IPS-18c (cell line): ENCODE measurements around the gene MTHFD2.

Experiments
- H3K4me3 ChIP-seq: 2 replicates; pipeline ENCODE4 v1.7.0; 2013; ENCODE audit warnings: low read depth, mild to moderate bottlenecking, low read length, moderate library complexity; ENCODE audit not compliant: insufficient read depth
- H3K9me3 ChIP-seq: one replicate; pipeline ENCODE4 v1.6.1; 2013; ENCODE audit warnings: mild to moderate bottlenecking, low read length, moderate library complexity; ENCODE audit not compliant: control insufficient read depth, insufficient read depth

Gene MTHFD2

DNA sequence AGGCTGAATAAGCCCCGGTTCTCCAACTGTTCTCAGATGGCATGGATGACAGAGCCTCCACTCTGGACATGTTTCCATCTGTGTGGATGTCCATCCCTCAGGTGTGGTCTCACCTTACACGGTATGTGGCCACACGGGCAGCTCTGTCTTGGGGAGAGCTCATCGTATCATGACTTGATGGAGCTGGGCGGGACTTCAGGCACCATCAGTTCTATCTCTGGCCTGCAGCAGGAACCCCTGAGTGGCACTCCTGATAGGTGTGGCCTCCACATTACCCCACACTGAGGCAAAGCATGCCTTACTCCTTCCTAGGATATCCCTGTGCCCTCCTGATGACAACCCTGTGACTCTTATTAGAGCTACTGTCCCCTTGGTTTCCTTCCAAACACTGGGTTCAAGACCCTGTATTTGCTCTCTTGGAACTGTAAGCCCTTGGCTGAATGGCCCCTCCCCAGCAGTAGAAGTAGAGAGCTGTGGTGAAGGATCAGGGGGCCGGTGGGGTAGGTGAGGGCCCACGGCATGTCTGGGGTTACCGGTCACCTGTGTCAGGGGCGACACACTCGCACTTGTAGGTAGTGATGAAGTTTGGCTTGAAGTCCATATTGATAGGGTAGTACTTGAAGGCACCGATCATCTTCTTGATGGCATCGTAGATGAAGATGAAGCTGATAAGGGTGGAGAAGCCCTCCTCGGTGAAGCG lies 48.2 kb downstream of the MTHFD2 start:
- H3K4me3 ChIP-seq: no peak overlapping the region
- no peaks in the 10 kb centered on the region for H3K9me3 ChIP-seq

DNA sequence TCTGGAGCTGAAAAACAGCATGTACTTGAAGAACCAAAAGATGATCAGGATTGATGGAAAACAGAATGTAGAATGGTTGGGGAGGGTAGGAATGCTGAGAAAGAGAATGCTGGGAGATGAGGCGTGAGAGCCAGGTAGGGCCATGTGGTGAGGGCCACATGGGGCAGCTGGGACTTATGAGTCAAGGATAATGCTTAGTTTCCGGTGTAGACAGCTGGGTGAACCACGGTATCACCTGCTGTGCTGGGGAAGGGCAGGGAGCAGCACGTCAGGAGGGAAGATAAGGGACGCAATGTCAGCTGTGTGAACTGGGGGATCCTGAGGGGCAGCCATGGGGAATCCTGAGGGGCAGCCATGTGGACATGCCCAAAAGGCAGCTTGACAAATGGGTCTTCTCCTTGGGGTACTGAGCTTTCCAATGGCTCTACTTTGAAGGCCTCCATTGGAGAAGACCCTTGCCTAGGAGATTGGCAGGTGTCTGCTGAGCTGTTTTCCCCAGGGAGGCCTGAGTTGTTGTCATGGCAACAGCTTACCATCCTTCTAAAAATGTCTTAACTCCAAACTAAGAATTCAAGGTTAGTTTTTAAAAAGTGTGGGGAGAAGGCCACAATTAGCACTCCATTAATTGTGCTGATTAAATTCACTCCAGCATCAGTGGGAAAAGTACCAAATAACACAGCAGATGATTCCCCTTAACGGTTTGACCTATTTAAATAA lies 51.1 kb downstream of the MTHFD2 start:
- Histone ChIP-seq H3K9me3 (no peaks in the 10 kb centered on the region), H3K4me3 (no peak overlapping the region)

DNA sequence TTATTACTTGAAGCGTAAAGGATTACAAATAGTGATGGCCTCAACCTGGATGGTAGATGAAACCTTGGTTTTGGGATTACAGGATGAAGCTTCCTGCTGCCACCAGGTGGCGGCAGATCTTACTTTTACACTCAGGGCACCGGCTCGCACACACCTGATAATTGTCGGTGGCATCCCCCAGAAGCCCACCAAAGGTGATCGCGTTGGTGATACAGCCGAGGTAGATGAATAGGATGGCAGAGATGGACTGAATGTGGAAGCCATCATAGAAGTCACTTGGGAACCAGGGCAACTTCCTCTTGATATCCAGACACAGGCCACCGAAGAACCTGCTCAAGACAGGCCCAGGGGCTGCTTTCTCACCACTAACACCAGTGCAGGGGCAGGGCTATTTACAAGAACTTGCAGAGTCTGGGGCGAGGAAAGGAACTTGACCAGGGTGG lies 51.8 kb downstream of the MTHFD2 start:
- Histone ChIP-seq H3K4me3 (no peak overlapping the region), H3K9me3 (no peaks in the 10 kb centered on the region)

DNA sequence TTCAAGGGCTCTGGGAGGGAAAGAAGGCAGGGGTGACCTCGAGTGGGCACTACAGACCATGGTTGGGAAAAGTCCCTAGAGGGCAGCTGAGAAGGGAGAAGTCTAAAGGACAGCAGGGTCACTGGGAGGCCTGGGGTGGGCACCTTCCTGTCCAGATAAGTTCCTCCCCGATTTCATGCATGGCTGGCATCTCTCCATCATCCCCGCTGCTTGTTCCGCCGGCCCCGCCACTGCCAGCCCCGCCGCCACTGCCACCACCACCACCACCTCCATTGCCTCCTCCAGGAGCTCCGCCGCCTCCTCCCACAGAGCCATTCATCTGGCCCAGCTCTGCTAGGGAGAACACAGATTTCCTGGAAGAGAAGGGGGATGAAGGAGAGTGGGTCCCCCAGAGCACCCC lies 53.6 kb downstream of the MTHFD2 start:
- H3K9me3 ChIP-seq: no peaks in the 10 kb centered on the region

DNA sequence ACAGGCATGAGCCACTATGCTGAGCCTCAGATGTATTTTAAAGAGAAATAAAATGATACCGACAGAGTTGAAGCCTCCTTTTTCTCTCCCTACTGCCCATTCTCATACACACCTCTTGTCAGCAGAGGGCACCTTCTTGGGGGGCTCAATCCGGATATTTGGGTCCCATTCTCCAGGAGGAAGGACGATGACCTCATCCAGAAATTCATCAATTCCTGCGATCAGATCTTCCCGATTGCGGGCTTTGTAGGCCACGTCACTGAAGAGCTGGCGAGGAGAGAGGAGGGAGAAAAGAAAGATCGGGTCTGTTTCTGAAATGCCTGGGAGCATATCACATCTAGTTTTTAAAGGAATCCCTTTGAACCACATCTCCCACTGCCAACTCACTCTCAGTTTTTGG lies 54.4 kb downstream of the MTHFD2 start:
- Histone ChIP-seq H3K4me3 (no peak overlapping the region), H3K9me3 (no peaks in the 10 kb centered on the region)

More for the DNA sequence above, 53.6 kb downstream of the MTHFD2 start:
- no peak overlapping the region for H3K4me3 ChIP-seq

DNA sequence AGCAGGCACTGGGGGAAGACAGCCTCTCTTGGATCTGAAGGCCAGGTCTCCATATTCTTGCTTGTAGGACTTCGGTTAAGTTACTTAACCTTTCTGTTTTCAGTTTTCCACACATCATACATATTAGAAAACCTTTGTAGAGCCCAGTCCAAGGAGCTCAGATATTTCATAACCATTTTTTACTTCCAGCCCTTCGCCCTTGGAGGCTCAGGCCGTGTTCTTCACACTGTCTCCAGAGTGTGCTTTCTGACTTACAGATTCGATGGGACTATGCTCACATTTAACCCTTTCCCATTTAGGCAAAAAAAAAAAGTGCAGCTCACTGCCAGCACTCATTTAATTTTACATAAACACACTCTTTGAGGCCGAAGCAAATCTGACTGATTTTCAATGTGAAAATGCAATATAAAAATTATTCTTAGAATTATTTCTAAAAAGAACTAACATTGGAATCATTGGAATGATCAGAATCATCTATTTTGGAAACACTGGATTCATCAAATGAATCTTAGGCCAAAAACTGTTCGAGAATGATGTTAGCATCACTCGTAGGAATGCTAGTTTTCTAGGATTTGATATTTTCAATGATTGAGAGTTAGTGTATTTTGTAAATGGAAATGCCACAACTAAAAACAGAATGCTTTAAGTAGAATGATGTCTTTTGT lies 55.0 kb downstream of the MTHFD2 start:
- Histone ChIP-seq H3K4me3 (no peak overlapping the region), H3K9me3 (no peaks in the 10 kb centered on the region)

DNA sequence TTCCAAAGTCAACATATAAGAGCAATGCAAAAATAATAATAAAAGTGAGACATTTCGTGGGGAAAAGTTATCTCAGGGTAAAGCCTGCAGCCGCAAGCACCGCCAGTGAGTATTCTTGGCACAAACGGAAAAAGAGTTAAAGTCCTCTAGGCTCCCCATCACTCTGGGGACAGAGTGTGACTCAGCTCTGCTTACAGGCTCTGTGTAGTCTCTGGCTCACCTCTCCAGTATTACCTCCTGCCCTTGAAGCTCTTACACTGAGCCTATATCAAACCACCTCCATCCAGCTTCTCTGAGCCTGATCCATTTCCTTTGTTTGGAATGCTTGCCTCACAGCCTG lies 55.5 kb downstream of the MTHFD2 start:
- no peak overlapping the region for H3K4me3 ChIP-seq
- no peaks in the 10 kb centered on the region for H3K9me3 ChIP-seq

DNA sequence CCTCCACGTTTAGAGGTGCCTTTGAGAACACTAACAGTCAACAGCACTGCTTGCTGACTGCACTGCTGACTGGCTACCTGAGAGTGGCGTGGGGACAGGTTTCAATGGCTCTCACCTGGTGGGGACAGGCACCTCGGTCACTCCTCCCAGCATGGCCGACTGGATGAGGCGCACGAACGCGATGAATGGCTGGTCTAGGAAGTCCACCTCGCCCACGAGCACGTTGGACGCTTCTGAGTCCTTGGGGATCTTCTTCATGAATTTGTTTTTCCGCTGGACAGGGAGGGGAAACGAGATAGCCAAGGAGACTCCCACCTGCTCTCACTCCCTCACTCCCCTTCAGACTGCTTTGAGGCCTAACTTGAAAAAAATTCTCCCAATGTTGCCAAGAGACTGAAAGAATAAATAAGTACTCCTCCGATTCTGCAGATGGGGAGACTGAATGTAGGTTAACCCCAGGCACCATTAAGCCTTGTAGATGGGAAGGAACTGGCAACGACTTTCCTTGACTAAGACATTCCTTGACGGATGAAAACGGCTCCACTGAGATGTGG lies 57.3 kb downstream of the MTHFD2 start:
- Histone ChIP-seq H3K4me3 (no peak overlapping the region), H3K9me3 (no peaks in the 10 kb centered on the region)

DNA sequence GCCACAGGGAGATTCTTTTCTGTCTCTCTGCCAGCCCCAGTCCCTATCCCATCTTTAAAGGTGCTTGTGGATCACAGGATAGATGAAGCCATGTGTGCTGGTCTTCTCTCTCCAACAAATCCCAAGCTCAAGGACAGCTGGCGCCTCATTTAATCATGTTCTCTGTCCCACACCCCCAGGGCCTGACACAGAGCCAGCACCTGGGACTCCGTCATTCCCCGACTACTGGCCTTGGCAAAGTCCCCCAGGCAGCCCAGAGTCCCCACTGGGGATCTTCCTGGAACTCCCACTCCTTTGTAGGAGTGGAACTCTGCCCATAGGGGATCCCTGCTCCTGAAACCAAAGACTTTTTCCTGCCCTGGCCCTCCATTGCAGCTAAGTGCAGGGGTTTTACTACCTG lies 60.8 kb downstream of the MTHFD2 start:
- H3K4me3 ChIP-seq: no peak overlapping the region
- no peaks in the 10 kb centered on the region for H3K9me3 ChIP-seq

DNA sequence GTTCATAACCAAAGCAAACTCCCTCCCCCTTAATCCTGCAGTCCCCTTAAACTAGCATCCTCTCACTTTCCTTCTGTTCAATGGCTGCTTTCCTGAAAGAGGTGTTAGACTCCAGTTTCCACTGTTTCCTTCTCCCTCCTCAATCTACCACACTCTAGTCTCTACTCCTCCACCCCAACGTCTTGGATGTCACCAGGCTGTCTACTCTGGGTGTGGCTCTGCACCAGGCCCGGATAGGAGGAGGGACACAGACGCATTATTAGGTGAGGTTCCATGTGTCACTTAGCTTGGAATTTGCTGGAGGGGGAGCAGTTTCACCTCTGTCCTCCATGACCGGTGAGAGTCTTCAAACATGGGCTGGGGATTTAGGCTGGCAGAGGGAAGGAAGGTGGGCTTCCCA lies 61.3 kb downstream of the MTHFD2 start:
- Histone ChIP-seq H3K4me3 (no peak overlapping the region), H3K9me3 (no peaks in the 10 kb centered on the region)

DNA sequence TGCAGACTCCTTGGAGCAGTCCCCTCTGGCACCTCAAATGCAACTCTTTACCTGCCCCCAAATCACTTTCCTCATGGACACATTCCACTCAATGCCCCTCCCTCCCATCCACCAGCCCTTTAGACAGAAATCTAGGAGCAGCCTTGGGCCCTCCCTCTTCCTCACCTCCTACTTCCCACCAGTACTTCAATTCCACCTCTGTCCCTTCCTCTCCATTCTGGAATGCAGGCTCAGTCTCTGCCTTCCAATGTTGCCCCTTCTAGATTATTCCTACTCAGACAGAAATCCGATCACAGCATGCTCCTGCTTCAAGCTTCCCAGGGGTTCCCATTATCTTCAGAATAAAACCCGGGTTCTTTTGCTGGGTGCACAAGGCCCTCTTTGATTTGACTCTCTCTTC lies 62.1 kb downstream of the MTHFD2 start:
- Histone ChIP-seq H3K4me3 (no peak overlapping the region), H3K9me3 (no peaks in the 10 kb centered on the region)

DNA sequence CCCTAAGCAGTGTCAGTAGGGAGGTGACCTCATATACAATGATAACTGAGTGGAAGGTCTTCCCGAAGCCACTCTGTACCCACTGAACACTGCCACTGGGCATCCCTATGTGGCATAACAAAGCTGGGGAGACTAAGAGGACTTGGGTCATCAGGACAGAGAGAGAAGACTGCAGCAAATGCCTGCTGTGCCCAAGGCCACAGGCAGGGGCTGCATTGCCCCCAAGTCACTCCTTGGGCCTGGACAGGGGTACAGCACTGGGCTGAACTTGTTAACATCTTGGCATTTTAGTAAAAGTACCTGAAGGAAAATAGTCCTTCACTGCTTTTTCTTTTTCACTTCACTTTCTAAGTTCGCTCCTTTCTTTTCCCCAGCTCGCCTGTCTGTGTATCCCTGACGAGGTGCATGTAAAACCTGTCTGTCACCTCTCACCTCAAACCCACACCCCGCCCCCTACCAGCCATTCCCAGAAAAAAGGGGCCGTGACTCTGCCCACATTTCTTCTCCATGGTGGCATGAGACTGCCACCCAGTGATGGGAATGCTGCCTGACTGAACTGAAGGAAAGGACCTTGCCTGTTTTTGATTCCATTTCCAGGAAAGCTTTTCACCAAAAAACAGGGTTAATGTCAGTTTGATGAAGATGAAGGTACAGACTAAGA lies 62.9 kb downstream of the MTHFD2 start:
- H3K4me3 ChIP-seq: no peak overlapping the region
- H3K9me3 ChIP-seq: no peaks in the 10 kb centered on the region

DNA sequence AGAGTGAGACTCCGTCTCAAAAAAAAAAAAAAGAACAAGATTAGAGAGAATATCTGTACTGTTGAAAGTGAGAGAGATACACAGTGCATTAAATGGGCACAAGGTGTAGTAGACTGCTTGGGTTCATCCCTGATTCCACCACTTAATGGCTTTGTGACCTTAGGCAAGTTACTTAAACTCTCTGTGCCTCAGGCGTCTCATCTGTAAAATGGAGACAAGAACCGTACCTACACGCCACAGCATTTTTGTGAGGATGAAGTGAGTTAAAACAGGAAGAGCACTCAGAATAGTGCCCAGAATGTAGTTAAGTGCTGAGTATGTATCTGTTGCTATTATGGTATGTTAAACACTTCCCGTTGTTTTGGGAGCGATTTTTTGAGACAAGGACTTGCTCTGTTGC lies 64.3 kb downstream of the MTHFD2 start:
- Histone ChIP-seq H3K4me3 (no peak overlapping the region), H3K9me3 (no peaks in the 10 kb centered on the region)

DNA sequence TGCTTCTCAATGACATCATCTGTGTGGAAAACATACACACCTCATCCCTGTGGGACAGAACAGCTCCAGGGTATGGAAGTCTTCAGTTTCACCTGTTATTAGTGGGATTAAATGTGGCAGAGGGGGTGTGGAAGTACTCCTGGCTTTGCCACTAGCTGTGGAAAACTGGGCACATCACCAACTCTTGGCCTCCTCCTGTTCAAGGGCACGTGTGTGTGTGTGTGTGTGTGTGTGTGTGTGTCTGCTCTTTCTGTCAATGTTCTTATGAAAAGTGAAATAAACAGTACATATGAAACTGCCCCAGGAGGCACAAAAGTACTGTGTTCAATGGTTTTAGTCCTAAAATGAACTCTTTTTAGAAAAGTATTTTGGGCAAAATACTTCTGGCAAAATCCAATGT lies 65.9 kb downstream of the MTHFD2 start:
- Histone ChIP-seq H3K4me3 (no peak overlapping the region), H3K9me3 (no peaks in the 10 kb centered on the region)

DNA sequence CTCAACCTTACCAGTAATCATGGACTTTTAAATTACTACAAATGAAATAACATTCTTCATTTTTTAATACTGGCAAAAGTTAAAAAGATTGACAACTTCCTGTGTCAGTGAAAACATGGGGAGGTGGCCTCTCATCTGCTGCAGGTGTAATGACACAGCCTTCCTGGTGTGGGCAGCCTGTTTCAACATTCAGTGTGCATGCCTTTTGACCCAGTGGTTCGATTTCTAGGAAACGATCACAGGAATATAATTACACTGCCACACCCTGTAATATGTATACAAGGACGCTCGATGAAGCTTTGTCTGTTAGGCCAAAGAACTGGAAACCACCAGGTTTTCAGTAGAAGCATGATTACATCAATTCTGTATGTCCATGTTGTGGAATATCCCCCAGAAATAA lies 68.7 kb downstream of the MTHFD2 start:
- Histone ChIP-seq H3K9me3 (no peaks in the 10 kb centered on the region), H3K4me3 (no peak overlapping the region)
